Suprapubic skin (tissue), 4 donors: Measurements from ENCODE around the gene LINC00632. TPM values are rescaled to one million over a fixed set of nuclear protein-coding genes. Genes with fewer than 3 reads are reported as not detected.

Source experiments
- DNase-seq, 2 donors: peaks; one replicate each; pipeline ENCODE4 v3.0.0-alpha.2; 2019; ENCODE audit warnings: low spot score in 2 of 2
- H3K27ac ChIP-seq: fragments of 200-600 bp; sonication (generic); one replicate; pipeline ENCODE4 v1.5.1; 2019
- H3K27me3 ChIP-seq: fragments of 200-600 bp; sonication (generic); one replicate; pipeline ENCODE4 v1.5.1; 2019
- H3K36me3 ChIP-seq: fragments of 200-600 bp; sonication (generic); one replicate; pipeline ENCODE4 v1.5.1; 2019
- H3K4me1 ChIP-seq: fragments of 200-600 bp; sonication (generic); one replicate; pipeline ENCODE4 v1.5.1; 2019
- H3K4me3 ChIP-seq: fragments of 200-600 bp; sonication (generic); one replicate; pipeline ENCODE4 v1.5.1; 2019; ENCODE audit warnings: mild to moderate bottlenecking
- H3K9me3 ChIP-seq: fragments of 200-600 bp; sonication (generic); one replicate; pipeline ENCODE4 v1.5.1; 2019
- CTCF ChIP-seq, 2 donors: fragments of 200-600 bp in 1 of 2; fragments of 450-650 bp in 1 of 2; sonication (generic) in 1 of 2; IDR thresholded peaks; one replicate each; pipeline ENCODE4 v1.5.1; 2016 to 2019; ENCODE audit warnings: antibody characterized with exemption in 2 of 2, mild to moderate bottlenecking in 1 of 2, moderate library complexity in 1 of 2
- EP300 ChIP-seq: sonication (generic); formaldehyde crosslinking; IDR thresholded peaks from one replicate; pipeline ENCODE4 v1.6.1; 2017; ENCODE audit warnings: antibody characterized with exemption
- POLR2A ChIP-seq, 2 donors: fragments of 450-650 bp; IDR thresholded peaks; one replicate each; pipeline ENCODE4 v1.6.1; 2017; ENCODE audit warnings: antibody characterized with exemption in 2 of 2, mild to moderate bottlenecking in 2 of 2, moderate library complexity in 2 of 2
- POLR2AphosphoS5 ChIP-seq, 3 donors: sonication (generic); formaldehyde crosslinking; IDR thresholded peaks; one replicate each; pipeline ENCODE4 v1.6.1; 2017; ENCODE audit warnings: antibody characterized with exemption in 3 of 3
- WGBS: methylation state at CpG from one replicate; pipeline ENCODE4 v1.1.5; 2018; 5-methylcytosine and 5-hydroxymethylcytosine counted together
- total RNA-seq, 4 donors: library from RNA; depleted of rRNA; stranded (reverse); fragments of >200 nt; gene quantifications; one replicate each; pipeline ENCODE4 v1.1.0, GENCODE V29; 2016

The LINC00632 gene
- total RNA-seq, 4 donors from 2014 or later = 95.8 to 250 (median 154) TPM

GRCh38 chrX:140713174-140713539 is 3.6 kb downstream of the LINC00632 start:
- Histone ChIP-seq H3K36me3 (no peaks in the 10 kb centered on the region), H3K9me3 (no peaks in the 10 kb centered on the region), H3K27me3 (no peaks in the 10 kb centered on the region), H3K4me3 (peak overlapping the region; percentile 34), H3K27ac (no peak overlapping the region), H3K4me1 (no peaks in the 10 kb centered on the region)
- DNase-seq = no peak
- 40% methylated on average over 6 of the region's 6 CpGs for WGBS
- no peak for TF ChIP-seq POLR2AphosphoS5 (IDR thresholded peaks at IDR 0.05)
- no peak for TF ChIP-seq CTCF (IDR thresholded peaks at IDR 0.05)
- TF ChIP-seq POLR2A (IDR thresholded peaks at IDR 0.05) = no peak
- no peak for TF ChIP-seq EP300

GRCh38 chrX:140715787-140716186 is 6.2 kb downstream of the LINC00632 start:
- H3K9me3 ChIP-seq = no peaks in the 10 kb centered on the region
- no peak overlapping the region for H3K27ac ChIP-seq
- no peak for DNase-seq
- H3K4me1 ChIP-seq = no peaks in the 10 kb centered on the region
- H3K4me3 ChIP-seq = no peak overlapping the region
- TF ChIP-seq POLR2A (IDR thresholded peaks at IDR 0.05) = no peak
- TF ChIP-seq EP300 = no peak
- no peak for TF ChIP-seq CTCF (IDR thresholded peaks at IDR 0.05)
- no peak for TF ChIP-seq POLR2AphosphoS5 (IDR thresholded peaks at IDR 0.05)
- no peaks in the 10 kb centered on the region for H3K27me3 ChIP-seq
- H3K36me3 ChIP-seq = no peaks in the 10 kb centered on the region
- 66% methylated on average over 5 of the region's 5 CpGs for WGBS

DNA sequence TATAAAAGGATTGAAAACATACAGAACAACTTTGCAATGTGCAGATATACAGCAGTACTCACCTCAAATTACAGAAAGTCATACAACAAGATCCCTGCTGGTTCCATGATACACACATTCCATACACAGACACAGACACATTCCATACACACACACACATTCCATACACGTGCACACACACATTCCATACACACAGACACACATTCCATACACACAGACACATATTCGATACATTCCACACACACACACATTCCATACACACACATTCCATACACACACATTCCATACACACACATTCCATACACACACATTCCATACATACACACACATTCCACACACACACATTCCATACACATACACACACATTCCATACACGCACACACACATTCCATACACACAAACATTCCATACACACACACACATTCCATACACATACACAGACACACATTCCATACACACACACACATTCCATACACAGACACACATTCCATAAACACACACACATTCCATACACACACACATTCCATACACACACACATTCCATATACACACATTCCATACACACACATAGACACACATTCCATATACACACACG is 13.7 kb downstream of the LINC00632 start:
- no peak overlapping the region for H3K4me3 ChIP-seq
- WGBS = 51% methylated on average over 4 of the region's 4 CpGs
- H3K27me3 ChIP-seq = no peaks in the 10 kb centered on the region
- no peak overlapping the region for H3K27ac ChIP-seq
- DNase-seq = no peak
- no peak for TF ChIP-seq POLR2AphosphoS5 (IDR thresholded peaks at IDR 0.05)
- no peak for TF ChIP-seq EP300
- no peak for TF ChIP-seq POLR2A (IDR thresholded peaks at IDR 0.05)
- TF ChIP-seq CTCF (IDR thresholded peaks at IDR 0.05) = no peak
- no peaks in the 10 kb centered on the region for H3K36me3 ChIP-seq
- no peaks in the 10 kb centered on the region for H3K4me1 ChIP-seq
- no peaks in the 10 kb centered on the region for H3K9me3 ChIP-seq

GRCh38 chrX:140724309-140724708 is 14.8 kb downstream of the LINC00632 start:
- DNase-seq = no peak
- Histone ChIP-seq H3K9me3 (no peaks in the 10 kb centered on the region), H3K4me3 (no peak overlapping the region), H3K27ac (no peak overlapping the region), H3K27me3 (no peaks in the 10 kb centered on the region), H3K36me3 (no peaks in the 10 kb centered on the region), H3K4me1 (no peaks in the 10 kb centered on the region)
- 90% methylated on average over 3 of the region's 3 CpGs for WGBS
- no peak for TF ChIP-seq EP300
- no peak for TF ChIP-seq POLR2A (IDR thresholded peaks at IDR 0.05)

GRCh38 chrX:140724736-140725135 is 15.2 kb downstream of the LINC00632 start:
- H3K27me3 ChIP-seq = no peaks in the 10 kb centered on the region
- no peak overlapping the region for H3K4me3 ChIP-seq
- no peak for TF ChIP-seq POLR2AphosphoS5 (IDR thresholded peaks at IDR 0.05)
- TF ChIP-seq EP300 = no peak
- no peak for TF ChIP-seq POLR2A (IDR thresholded peaks at IDR 0.05)
- no peak for TF ChIP-seq CTCF (IDR thresholded peaks at IDR 0.05)
- 80% methylated on average over 3 of the region's 3 CpGs for WGBS
- no peaks in the 10 kb centered on the region for H3K9me3 ChIP-seq
- no peaks in the 10 kb centered on the region for H3K4me1 ChIP-seq
- no peak overlapping the region for H3K27ac ChIP-seq
- DNase-seq = no peak
- no peaks in the 10 kb centered on the region for H3K36me3 ChIP-seq

DNA sequence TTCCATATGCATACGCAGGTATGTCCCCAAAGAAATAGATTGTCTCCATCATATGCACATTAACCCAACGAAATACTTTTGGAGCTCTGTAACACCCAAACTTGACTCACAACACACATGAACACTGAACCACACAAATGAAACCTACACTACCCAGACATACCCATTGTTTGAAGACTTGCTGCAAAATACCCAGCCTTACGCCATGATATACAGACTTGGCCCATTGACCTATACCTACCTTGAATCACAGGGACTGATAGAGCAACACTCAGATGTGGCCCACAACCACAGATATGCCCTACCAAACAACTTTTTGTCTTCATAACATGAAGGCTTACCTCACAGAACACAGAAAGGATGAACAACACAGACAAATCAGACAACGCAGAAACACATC is 15.9 kb downstream of the LINC00632 start:
- DNase-seq = no peak
- Histone ChIP-seq H3K4me3 (no peak overlapping the region), H3K27me3 (no peaks in the 10 kb centered on the region), H3K9me3 (no peaks in the 10 kb centered on the region), H3K36me3 (no peaks in the 10 kb centered on the region), H3K4me1 (no peaks in the 10 kb centered on the region), H3K27ac (no peak overlapping the region)
- no peak for TF ChIP-seq POLR2A (IDR thresholded peaks at IDR 0.05)
- TF ChIP-seq EP300 = no peak
- TF ChIP-seq POLR2AphosphoS5 (IDR thresholded peaks at IDR 0.05) = no peak
- TF ChIP-seq CTCF (IDR thresholded peaks at IDR 0.05) = no peak
- WGBS = 89% methylated on average over 4 of the region's 4 CpGs
